Uterus (tissue), 2 donors: ENCODE results near the gene SUSD3.

Experiments used
- CTCF ChIP-seq, 4 experiments: fragments of 200-600 bp in 2 of 4; fragments of 450-650 bp in 2 of 4; sonication (generic) in 2 of 4; IDR thresholded peaks; one replicate each; pipeline ENCODE4 v1.5.1; 2016 to 2019; ENCODE audit warnings: antibody characterized with exemption in 4 of 4, mild to moderate bottlenecking in 2 of 4, moderate library complexity in 1 of 4
- POLR2A ChIP-seq, 2 donors: fragments of 450-650 bp; IDR thresholded peaks; one replicate each; pipeline ENCODE4 v1.6.1; 2016; ENCODE audit warnings: antibody characterized with exemption in 2 of 2, mild to moderate bottlenecking in 1 of 2, moderate library complexity in 1 of 2

- TF ChIP-seq POLR2A (IDR thresholded peaks at IDR 0.05) (no peak), CTCF (IDR thresholded peaks at IDR 0.05) (no peak)
Measured at GRCh38 chr9:93129691-93130500, 71.4 kb downstream of the SUSD3 start.
